Activated T-helper 1 cell treated with Interleukin-2 at 50 U/mL for 16 hours (primary cell): ENCODE measurements around the gene NAGPA.

Experiments used
- DNase-seq: peaks from one replicate; pipeline ENCODE4 v3.0.0-alpha.2; 2020; ENCODE audit warnings: low read depth

The NAGPA gene

DNA sequence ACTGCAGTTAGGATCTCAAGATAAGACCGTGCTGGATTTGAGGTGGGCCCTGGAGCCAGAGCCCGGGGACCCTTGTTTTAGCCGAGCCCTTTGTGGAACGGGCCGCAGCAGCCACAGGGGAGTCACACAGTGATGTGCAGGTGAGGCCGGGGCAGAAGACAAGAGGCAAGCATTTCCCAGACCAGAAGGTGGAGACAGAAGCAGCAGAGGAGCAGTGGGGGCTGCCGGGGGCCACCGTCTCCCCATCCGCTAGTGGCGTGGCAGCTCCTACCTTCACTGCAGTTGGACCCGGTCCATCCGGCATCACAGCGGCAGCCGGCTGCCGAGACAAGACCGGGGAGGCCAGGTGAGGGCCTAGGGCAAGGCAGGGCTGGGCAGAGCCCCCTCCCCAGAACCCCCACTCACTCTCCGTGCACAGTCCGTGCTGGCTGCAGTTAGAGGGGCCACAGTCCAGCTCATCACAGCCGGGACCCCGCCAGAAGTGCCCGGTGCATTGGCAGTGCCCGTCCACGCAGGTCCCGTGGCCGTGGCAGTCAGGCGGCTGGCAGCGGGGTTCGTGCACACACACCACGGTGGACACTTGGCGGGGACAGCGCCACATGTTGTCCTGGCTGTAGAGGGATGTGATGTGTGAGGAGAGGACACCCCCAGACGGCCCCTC, 6.0 kb downstream of the NAGPA start:
- no peak for DNase-seq

DNA sequence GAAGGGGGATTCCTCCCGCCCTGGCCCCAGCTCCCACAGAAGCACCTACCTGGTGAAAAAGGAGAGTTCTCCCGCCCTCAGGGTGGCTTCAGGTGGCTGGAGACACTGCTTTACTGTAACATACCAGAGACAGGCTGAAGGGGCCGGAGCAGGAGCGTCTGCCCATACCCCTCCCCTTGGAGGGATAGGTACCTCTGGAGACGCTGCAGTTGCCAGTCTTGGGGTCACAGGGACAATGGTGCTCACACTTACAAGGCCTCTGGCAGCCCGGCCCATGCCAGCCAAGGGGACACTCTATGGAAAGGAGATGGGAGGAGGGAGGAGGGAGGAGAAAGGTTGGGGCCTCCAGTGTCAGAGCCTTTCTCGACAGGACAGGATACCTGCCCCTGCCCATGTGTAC, 6.6 kb downstream of the NAGPA start:
- DNase-seq = no peak

DNA sequence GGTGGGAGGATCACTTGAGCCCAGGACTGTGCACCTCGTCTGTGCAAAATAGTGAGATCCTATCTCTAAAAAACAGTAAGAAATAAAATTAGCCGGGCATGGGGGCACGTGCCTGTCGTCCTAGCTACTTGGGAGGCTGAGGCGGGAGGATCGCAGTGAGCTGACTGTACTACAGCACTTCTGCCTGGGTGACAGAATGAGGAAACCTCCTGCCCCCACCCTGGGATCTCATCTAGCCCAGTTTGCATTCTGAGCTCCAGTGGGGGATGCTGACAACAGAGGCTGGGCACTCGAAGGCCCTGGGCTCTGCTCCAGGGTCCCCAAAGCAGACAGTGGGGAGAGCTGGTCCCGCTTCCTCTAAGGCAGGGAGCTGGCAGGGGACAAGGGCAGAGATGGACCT, 7.1 kb downstream of the NAGPA start:
- no peak for DNase-seq

DNA sequence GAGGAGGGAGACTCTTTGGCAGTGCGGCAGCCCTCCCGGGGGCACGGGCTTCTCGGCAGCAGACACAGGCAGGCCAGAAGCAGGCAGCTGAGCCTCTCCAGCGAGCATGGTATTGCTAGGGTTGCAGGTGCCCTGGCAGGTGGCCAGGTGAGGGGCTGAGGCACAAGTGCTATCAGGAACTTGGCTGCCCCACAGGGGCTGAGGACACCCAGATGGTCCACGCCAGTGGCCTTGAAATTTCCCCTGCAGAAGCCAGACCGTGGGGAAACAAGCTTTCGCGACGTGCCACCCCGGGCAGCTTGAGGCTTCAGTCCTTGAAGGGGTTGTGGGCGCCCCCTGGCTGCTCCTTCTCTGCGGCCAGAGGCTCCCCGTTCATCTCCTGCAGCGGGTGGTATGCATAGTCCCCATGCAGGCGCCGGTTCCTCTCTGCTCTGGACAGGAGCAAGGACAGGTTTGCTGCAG, 8.5 kb downstream of the NAGPA start:
- DNase-seq = no peak

DNA sequence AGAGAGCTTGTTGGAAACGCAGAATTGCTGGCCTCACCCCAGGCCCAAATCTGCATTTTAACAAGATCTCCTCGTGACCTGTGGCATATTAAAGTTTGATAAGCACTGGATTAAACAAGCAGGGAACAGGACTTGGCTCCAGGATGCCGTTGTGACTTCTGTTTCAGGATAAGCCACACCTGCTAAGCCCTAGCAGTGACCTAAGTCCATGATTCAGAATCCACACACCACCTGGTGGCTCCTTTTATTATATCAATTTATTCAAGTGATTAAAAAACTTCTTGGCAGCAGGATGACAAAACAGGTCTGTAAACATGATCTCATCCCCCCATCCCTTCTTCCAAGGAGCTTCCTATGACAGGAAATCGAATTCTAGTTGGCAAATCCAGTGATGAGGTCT, 9.1 kb downstream of the NAGPA start:
- DNase-seq = no peak

DNA sequence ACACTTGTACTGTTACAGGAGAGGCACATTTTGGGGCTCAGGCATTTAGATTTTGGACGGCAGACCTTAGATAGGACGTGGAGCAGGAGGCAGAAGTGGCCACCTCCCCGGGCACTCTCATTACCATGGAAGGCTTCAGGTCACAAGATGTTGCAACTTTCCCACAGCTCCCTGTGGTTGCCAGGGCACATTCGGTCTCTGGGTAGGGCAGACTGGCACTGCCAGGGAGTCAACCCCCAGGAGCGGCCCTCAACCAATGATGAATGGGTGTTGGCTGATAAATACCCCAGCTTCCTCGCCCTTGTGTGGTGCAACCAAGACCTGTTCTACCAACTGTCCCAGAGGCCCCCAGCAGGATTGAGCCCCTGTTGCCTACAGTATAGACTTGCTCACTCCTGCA, 11.2 kb downstream of the NAGPA start:
- no peak for DNase-seq

DNA sequence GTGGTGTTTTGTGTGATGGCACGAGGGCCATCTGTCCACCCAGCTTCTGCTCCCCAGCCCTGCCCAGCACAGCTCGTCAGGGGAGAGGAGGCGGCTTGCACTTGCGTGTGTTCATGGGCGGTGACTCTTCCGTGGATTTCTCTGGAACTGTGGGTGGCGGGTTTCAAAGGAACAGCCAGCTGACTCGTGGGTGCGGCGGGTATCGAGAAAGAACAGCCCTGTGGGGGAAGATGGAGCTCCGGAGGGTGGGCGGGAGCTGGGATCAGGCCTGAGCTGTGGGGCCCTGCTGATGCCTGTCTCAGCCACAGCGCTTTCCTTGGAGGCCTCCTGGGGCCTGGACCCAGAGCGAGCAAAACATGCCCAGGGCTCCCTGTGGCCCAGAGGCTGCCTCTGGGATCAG, 13.2 kb downstream of the NAGPA start:
- DNase-seq = no peak

DNA sequence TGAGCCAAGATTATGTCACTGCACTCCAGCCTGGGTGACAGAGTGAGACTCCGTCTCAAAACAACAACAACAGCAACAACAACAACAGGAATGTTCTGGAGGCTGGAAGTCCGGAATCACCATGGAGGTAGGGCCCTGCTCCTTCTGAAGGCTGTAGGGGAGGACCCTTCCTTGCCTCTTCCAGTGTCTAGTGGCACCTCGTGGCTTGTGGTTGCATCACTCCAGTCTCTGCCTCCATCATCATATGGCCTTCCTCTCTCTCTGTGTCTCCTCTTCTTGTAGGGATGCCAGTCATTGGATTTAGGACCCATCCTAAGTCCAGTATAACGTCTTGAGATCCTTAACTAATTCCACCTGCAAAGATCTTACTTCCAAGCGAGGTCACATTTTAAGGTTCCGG, 14.0 kb downstream of the NAGPA start:
- no peak for DNase-seq

DNA sequence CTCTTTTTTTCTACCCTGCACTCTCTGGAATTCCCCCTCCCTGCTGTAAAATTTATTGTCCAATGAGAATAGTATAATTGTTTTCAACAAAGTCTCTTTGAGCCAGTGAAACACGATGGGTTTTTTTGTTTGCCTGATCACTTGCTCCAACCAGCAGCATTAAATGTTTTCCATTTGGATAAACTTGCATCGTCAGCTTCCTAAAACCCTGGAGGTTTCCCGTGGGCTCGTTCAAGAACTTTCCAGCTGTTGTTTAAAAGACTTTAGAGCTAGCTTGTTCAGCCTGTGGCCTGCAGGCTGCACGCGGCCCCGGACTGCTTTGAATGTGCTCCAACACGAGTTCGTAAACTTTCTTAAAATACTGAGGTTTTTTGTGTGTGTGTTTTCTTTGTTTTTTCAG, 14.9 kb downstream of the NAGPA start:
- DNase-seq = no peak

DNA sequence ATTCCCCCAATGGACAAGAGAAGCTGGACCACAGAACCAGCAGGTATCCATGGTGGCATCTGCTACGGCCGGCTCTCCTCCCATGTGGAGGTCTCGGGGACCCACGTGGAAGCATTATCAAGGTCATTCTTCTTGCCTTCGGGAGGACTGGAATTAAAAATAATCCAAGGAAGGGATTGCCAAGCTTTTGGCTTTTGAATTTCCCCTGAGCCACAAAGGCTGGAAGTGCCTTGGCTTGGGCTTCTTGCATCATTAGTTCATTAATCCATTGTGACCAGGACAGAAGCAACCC, 16.1 kb downstream of the NAGPA start:
- no peak for DNase-seq

DNA sequence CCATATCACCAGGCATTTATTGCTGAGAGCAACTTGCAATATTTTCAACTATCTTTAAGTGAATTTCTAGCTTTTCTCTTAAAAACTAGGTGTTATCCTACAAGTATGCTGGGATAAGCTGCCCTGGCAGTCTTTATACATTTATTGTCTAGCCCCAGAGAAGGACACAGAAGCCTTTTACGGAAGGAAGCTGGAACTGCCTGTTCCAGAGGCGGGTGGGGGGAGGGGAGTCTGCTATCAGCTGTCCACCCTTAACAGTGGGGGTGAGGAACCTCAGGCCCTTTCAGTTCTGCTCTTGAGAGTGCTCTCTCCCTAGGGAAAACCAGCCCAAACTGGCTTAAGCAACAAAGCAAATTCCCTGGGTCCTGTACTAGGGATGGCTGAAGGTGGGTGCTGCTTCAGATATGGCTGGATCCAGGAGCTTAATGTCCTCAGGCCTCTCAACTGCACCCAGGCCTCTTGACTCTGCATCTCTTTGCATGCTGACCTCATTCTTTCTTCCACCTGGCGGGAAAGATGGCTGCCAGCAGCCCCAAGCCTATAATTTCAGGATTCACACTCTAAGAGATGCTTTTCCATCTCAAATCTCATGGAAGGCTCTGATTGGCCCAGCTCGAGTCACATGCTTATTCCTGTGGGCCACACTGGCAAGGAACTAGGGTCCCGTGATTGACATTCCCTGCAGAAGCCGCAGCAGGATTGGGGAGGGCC, 16.6 kb downstream of the NAGPA start:
- DNase-seq = no peak

DNA sequence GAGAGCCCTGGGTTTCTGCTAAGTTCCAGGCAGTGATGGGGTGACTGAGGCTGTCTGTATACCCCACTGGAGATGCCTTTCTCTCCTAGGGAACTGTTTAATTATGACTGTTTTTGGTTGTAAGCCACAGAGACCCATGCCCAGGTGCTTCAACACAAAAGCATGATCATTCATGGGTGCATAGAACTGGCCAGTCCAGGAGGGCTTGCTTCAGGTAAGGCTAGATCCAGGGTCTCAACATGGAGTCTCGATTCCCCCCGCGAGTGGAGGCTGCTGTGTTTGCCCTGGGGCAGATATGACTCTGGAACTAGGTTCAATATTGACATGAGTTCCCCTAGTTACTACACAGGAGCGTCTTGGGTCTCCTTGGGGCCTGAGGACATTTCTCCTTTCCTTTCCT, 17.8 kb downstream of the NAGPA start:
- DNase-seq = no peak

DNA sequence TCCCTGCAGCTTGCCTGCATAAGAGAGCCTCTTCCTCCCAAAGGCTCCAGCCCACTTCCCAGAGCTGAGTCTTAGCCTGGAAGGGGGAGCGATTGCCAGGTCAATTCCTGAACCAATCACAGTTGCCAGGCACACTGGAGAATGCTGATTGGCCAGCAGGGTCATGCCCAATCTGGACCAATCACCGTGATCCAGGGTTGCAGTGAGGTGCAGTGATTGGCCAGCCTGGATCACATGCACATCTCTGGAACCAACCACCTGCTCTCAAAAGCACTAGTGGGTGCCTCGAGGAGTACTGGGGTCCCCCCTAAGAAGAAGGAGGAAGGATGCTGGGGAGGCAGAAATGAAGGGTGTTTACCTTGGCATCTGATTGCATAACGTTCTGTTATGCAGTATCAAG, 18.4 kb downstream of the NAGPA start:
- no peak for DNase-seq

DNA sequence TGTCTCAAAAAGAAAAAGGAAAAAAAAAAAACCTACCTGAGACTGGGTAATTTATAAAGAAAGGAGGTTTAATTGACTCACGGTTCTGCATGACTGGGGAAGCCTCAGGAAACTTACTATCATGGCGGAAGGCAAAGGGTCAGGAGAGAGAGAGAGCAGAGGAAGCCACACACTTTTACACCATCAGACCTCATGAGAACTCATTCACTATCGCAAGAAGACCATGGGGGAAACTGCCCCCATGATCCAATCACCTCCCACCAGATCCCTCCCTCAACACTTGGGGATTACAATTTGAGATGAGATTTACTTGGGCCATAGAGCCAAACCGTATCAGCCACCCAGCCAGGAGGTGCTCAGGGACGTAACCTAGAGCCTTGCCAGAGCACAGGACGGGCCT, 20.8 kb downstream of the NAGPA start:
- DNase-seq = no peak

DNA sequence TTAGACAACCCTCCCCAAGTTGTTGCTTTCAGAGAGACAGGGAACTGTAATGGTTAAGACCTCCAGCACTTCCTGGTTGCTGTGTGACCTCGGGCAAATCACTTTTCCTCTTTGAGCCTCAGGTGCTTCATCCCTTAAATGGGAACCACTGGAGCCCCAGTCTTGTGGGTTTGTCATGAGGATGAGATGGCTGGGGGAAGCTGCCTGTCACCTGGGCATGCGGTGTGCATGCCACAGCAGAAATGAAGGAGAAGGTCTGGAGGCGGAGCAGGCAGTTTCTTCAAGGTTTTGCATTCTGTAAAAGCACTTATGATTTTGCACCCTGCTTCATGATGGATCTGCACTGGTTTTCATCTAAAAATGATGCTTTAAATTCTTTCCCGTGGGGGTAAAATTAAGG, 22.1 kb downstream of the NAGPA start:
- no peak for DNase-seq

DNA sequence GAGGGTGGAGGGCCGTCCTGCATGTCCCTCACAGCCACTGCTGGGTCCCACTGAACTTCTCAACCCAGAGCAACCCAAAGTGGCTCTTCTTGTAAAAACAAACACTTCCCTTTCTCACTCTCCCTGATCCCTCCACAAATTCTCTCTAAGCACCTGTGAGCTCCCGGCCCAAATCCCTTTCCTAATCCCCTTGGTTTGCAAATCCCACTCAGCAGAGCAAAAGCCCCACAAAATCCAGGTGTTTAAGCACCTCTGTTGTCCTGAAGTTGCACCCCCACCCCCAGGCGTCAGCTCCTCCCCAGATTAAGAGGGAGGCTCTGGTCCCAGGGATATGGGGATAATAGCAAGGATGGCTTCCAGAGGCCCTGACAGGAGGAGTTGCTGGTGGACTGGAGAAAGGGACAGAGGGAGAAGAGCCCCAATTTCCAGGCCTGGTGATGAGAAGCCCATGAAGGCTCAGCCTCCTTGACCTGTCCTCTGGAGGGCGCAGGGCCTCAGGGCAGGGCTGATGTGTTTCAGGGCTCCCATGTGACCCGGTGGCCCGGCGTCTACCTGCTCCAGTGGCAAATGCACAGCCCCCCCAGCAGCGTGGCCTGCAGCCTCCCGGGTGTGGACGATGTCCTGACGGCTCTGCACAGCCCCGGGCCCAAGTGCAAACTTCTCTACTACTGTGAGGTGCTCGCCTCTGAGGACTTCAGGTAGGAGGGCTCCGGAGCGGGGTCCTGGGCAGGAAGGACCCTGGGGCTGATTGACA, 23.0 kb downstream of the NAGPA start:
- no peak for DNase-seq

DNA sequence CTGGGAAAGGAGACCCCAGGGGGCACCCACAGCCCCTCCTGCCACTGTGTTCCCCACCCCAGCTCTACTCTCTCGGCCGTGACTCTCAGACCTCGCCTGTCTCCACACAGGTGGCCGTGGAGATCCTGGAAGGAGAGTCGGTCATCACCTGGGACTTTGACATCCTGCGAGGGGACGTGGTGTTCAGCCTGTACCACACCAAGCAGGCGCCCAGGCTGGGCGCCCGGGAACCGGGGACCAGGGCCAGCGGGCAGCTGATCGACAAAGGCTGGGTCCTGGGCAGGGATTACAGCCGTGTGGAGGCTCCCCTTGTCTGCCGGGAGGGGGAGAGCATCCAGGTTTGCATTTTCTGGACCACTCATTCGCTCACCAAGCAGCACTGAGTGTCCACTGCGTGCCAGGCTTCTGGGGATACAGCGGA, 25.4 kb downstream of the NAGPA start:
- no peak for DNase-seq

DNA sequence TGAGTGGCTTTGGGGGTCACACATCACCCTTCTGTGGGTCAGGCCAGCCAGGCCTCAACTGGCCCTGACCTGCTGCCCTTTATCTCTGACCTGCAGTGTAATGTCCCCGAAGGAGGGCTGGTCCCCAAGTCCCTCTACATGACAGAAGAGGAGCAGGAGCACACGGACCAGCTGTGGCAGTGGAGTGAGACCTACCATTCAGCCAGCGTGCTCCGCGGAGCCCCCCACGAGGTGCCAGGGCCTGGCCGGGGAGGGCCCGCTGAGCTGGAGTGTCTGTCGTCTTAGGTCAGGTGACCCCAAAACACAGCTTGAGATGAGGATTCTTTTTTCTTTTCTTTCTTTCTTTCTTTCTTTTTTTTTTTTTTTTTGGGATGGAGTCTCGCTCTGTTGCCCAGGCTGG, 26.5 kb downstream of the NAGPA start:
- DNase-seq = no peak

DNA sequence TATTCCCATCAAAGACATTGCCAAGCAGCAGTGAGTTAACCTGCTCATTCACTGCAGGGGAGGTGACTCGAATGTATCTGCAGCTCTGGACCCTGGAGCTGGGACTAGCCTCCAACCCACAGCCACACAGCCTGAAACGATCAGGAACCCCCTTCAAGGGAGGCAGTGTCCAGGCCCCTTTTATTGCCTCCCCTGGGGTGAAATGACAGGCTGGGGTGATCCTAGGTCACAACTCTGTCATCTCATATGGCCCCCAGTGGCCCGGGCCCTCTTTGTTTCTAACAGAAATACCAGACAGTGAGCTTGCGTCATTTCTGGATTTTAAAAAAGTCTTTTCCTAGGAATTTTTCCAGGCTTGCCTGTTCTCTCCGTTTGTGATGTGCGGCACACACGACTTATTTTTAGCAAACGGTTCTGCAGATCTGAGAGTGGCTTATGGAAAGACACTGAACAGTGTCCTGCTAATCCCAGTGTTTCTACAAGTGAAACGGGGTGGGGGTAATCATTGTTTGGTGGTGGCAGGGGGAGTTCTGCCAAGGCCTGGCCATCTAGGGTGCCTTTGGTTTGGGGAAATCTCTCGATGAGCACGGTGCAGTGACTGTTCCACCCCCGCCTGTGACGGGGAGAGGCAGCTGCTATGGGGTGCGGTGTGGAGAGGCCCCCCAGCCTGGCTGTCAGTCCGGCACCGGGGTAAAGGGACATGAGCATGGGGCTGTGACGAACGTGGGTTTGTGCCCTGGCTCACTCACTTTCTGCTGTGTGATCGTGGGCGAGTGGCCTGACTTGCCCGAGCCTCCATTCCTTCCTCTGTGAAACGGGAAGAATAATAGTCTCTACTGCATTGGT, 27.2 kb downstream of the NAGPA start:
- no peak for DNase-seq

DNA sequence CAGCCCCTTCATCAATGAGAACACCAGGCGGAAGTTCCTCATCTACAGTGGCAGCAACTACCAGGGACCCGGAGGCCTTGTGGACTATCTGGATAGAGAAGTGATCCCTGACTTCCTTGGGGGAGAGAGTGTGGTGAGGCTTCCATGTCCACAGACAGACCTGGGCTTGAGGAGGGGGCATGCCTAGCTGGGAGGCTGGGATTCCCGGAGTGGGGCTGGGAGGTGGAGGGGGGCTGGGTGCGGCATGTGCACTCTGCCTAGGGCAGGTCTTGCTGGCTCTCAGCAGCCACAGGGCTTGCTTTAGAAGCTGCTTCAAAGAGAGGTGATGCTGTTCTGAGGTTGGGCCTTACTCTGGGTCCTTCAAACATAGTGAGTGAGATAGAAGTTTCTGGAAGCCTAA, 27.8 kb downstream of the NAGPA start:
- DNase-seq = no peak

DNA sequence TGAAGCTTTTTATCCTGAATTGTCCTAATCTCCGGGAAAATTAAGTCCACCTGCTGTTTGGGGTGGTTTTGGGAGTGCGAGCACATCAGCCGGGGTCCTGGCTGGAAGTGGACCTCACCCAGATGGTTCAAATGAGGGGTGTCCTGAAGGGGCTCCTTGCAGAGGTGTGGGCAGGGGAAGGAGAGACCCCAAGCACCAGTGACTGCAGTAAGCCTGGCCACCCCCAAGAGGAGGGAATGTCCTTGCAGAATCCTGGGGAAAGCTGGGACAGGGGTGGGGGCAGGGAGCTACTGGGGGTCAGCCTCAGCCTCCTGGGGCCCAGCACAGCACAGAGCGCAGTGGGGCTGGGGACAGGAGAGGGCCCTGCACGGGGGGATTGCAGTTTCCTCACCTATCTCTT, 29.4 kb downstream of the NAGPA start:
- DNase-seq = no peak

DNA sequence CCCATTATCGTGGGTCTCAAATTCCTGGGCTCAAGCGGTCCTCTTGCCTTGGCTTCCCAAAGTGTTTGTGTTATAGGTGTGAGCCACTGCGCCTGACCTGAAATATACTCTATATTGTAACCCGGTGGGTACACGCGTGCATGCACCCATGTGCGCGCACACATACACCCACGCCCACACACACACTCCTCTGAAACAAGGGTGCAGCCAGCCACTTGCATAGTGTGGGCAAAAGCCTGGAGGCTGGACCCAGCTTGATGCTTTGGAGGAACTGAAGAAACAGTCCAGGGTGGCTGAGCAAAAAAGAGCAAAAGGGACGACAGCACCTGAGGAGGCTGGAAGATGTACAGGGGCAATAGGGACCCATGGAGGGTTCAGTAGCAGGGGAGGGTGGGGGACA, 29.9 kb downstream of the NAGPA start:
- DNase-seq = no peak

DNA sequence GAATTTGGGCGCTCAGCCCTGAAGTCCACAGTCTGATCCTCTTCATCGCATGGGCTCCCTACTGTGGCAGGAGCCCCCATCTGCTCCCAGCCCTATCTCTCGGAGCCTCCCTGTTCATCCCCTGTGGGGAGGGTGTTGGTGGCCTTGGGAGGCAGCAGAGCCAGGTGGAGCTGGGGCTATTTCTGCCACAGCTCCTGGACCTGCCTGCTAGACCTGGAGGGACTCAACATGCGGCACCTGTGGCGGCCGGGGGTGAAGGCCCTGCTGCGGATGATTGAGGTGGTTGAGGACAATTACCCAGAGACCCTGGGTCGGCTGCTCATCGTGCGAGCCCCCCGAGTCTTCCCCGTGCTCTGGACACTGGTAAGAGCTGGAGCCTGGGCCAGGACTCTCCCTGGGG, 30.5 kb downstream of the NAGPA start:
- no peak for DNase-seq
